Neural cell (in vitro differentiated cells): ENCODE data around the gene BORCS5. TPM values are rescaled to one million over a fixed set of nuclear protein-coding genes. Genes with fewer than 3 reads are reported as not detected.

ENCODE experiments used
- H2AFZ ChIP-seq: fragments of 200-600, 300-800 bp; sonication (generic), shearing (Covaris generic); 2 replicates; pipeline ENCODE4 v1.6.0; 2014; ENCODE audit warnings: low read depth, mild to moderate bottlenecking, antibody characterized with exemption, low read length, moderate library complexity
- H3F3A ChIP-seq: fragments of 200-600 bp; shearing (Covaris generic); 2 replicates; pipeline ENCODE4 v1.6.1; 2016; ENCODE audit warnings: mild to moderate bottlenecking, moderate library complexity, mixed read lengths, antibody characterized with exemption, low read length; ENCODE audit not compliant: insufficient read depth, poor library complexity, severe bottlenecking
- H3K27ac ChIP-seq: fragments of 200-600, 300-800 bp; sonication (generic), shearing (Covaris generic); 2 replicates; pipeline ENCODE4 v1.5.1; 2014; ENCODE audit warnings: mild to moderate bottlenecking, low read length, moderate library complexity
- H3K27me3 ChIP-seq: fragments of 300-800, 200-600 bp; sonication (generic), shearing (Covaris generic); 2 replicates; pipeline ENCODE4 v1.6.0; 2014; ENCODE audit warnings: mild to moderate bottlenecking, low read depth, low read length, moderate library complexity; ENCODE audit not compliant: insufficient read depth
- H3K36me3 ChIP-seq: fragments of 300-800, 200-600 bp; sonication (generic), shearing (Covaris generic); 2 replicates; pipeline ENCODE4 v1.5.1; 2014; ENCODE audit warnings: mild to moderate bottlenecking, antibody characterized with exemption, low read length, moderate library complexity; ENCODE audit not compliant: insufficient read depth
- H3K4me2 ChIP-seq: fragments of 300-800, 200-600 bp; sonication (generic), shearing (Covaris generic); 2 replicates; pipeline ENCODE4 v1.6.0; 2014; ENCODE audit warnings: mild to moderate bottlenecking, low read length
- H3K4me3 ChIP-seq: fragments of 300-800, 200-600 bp; sonication (generic), shearing (Covaris generic); 2 replicates; pipeline ENCODE4 v1.5.1; 2014; ENCODE audit warnings: mild to moderate bottlenecking, low read length, moderate library complexity
- H3K79me2 ChIP-seq: fragments of 200-600 bp; shearing (Covaris generic); replicated peaks from 2 replicates; pipeline ENCODE4 v1.6.0; 2014; ENCODE audit warnings: mild to moderate bottlenecking, low read length, moderate library complexity; ENCODE audit not compliant: insufficient read depth
- H3K9ac ChIP-seq: fragments of 300-800, 200-600 bp; sonication (generic), shearing (Covaris generic); 2 replicates; pipeline ENCODE4 v1.6.1; 2016; ENCODE audit warnings: mild to moderate bottlenecking, low read length, mixed read lengths
- H3K9me2 ChIP-seq: fragments of 200-600 bp; shearing (Covaris generic); 2 replicates; pipeline ENCODE4 v1.6.1; 2016; ENCODE audit warnings: mild to moderate bottlenecking, low read length, mixed read lengths; ENCODE audit not compliant: insufficient read depth
- H3K9me3 ChIP-seq: fragments of 200-600, 300-800 bp; sonication (generic), shearing (Covaris generic); 2 replicates; pipeline ENCODE4 v1.6.1; 2016; ENCODE audit warnings: mild to moderate bottlenecking, mixed run types, low read length, moderate library complexity, mixed read lengths
- H4K20me1 ChIP-seq: fragments of 200-600 bp; shearing (Covaris generic); 2 replicates; pipeline ENCODE4 v1.6.1; 2016; ENCODE audit warnings: mild to moderate bottlenecking, mixed run types; ENCODE audit not compliant: insufficient read depth
- CTCF ChIP-seq: fragments of 450-650 bp; IDR thresholded peaks from 2 replicates; pipeline ENCODE4 v1.5.1; 2014; ENCODE audit warnings: antibody characterized with exemption, mild to moderate bottlenecking, moderate library complexity; ENCODE audit not compliant: poor library complexity, severe bottlenecking
- EP300 ChIP-seq: fragments of 450-650 bp; conservative IDR thresholded peaks from 2 replicates; pipeline ENCODE4 v1.6.1; 2014; ENCODE audit warnings: antibody characterized with exemption, mild to moderate bottlenecking, moderate library complexity; ENCODE audit not compliant: poor library complexity, severe bottlenecking
- EZH2 ChIP-seq: fragments of 200-600, 300-800 bp; shearing (Covaris generic), sonication (generic); IDR thresholded peaks from 2 replicates; pipeline ENCODE4 v1.6.1; 2014; ENCODE audit warnings: antibody characterized with exemption, low read length, borderline replicate concordance, mild to moderate bottlenecking; ENCODE audit not compliant: insufficient read depth, poor library complexity, severe bottlenecking
- MXI1 ChIP-seq: fragments of 450-650 bp; conservative IDR thresholded peaks from 2 replicates; pipeline ENCODE4 v1.6.1; 2014; ENCODE audit warnings: antibody characterized with exemption, mild to moderate bottlenecking; ENCODE audit not compliant: poor library complexity, severe bottlenecking
- POLR2AphosphoS5 ChIP-seq: IDR thresholded peaks from 2 replicates; pipeline ENCODE4 v1.6.1; 2012
- RAD21 ChIP-seq: fragments of 450-650 bp; conservative IDR thresholded peaks from 2 replicates; pipeline ENCODE4 v1.6.1; 2014; ENCODE audit warnings: antibody characterized with exemption, mild to moderate bottlenecking, moderate library complexity
- REST ChIP-seq: IDR thresholded peaks from 2 replicates; pipeline ENCODE4 v1.6.1; 2012; ENCODE audit warnings: borderline replicate concordance
- SMC3 ChIP-seq: fragments of 450-650 bp; conservative IDR thresholded peaks from 2 replicates; pipeline ENCODE4 v1.6.1; 2014; ENCODE audit warnings: antibody characterized with exemption, mild to moderate bottlenecking, moderate library complexity; ENCODE audit not compliant: poor library complexity
- TAF1 ChIP-seq: IDR thresholded peaks from 2 replicates; pipeline ENCODE4 v1.6.1; 2012; ENCODE audit warnings: low read depth
- polyA plus RNA-seq: library from polyadenylated mRNA; depleted of rRNA; stranded (reverse); fragments of >200 nt; gene quantifications from 2 replicates; pipeline ENCODE4 v1.2.3, GENCODE V29; 2014

BORCS5 gene
- polyA plus RNA-seq, 1 donor from 2014 or later, result 14.2 TPM

GRCh38 chr12:12384571-12385340, 27.9 kb downstream of the BORCS5 start:
- Histone ChIP-seq H3F3A (no peaks in the 10 kb centered on the region), H3K27ac (no peak overlapping the region), H4K20me1 (no peaks in the 10 kb centered on the region), H3K27me3 (no peaks in the 10 kb centered on the region), H3K4me3 (no peak overlapping the region), H3K79me2 (no peaks in the 10 kb centered on the region), H3K4me2 (no peak overlapping the region), H3K9me3 (no peaks in the 10 kb centered on the region), H3K9me2 (no peaks in the 10 kb centered on the region), H3K9ac (no peak overlapping the region), H2AFZ (no peak overlapping the region), H3K36me3 (no peaks in the 10 kb centered on the region)
- TF ChIP-seq EZH2 (no peak), EP300 (no peak), MXI1 (no peak), POLR2AphosphoS5 (no peak), TAF1 (no peak), CTCF (no peak), SMC3 (no peak)

- H3K4me2 ChIP-seq, result no peak overlapping the region
- H3K79me2 ChIP-seq, result no peaks in the 10 kb centered on the region
- H3F3A ChIP-seq, result no peaks in the 10 kb centered on the region
- no peak overlapping the region for H3K27ac ChIP-seq
- TF ChIP-seq SMC3, result no peak
- H3K9me2 ChIP-seq, result no peaks in the 10 kb centered on the region
- H3K36me3 ChIP-seq, result no peaks in the 10 kb centered on the region
- no peaks in the 10 kb centered on the region for H3K9me3 ChIP-seq
- no peak overlapping the region for H2AFZ ChIP-seq
- H3K9ac ChIP-seq, result no peak overlapping the region
- H4K20me1 ChIP-seq, result no peaks in the 10 kb centered on the region
- no peak overlapping the region for H3K4me3 ChIP-seq
- H3K27me3 ChIP-seq, result no peaks in the 10 kb centered on the region
Observed at GRCh38 chr12:12387501-12387900, 30.6 kb downstream of the BORCS5 start.

GRCh38 chr12:12392413-12392812, 35.5 kb downstream of the BORCS5 start:
- Histone ChIP-seq H4K20me1 (no peaks in the 10 kb centered on the region), H3K9me3 (no peaks in the 10 kb centered on the region), H3F3A (no peaks in the 10 kb centered on the region), H3K79me2 (no peaks in the 10 kb centered on the region), H2AFZ (no peak overlapping the region), H3K27me3 (no peaks in the 10 kb centered on the region), H3K4me2 (no peak overlapping the region), H3K9ac (no peak overlapping the region), H3K36me3 (no peaks in the 10 kb centered on the region), H3K9me2 (no peaks in the 10 kb centered on the region), H3K27ac (no peak overlapping the region), H3K4me3 (no peak overlapping the region)
- TF ChIP-seq TAF1 (no peak), POLR2AphosphoS5 (no peak), EP300 (no peak), REST (no peak), RAD21 (no peak), CTCF (no peak), MXI1 (no peak), EZH2 (no peak), SMC3 (no peak)
